ENCODE measurements around the gene TNFAIP8.

Gene TNFAIP8

GRCh38 chr5:119353686-119354366 lies 2.0 kb upstream of the TNFAIP8 start:
- no peak for DNase-seq

GRCh38 chr5:119354537-119355243 lies 1.1 kb upstream of the TNFAIP8 start:
- no peak for DNase-seq

- DNase-seq = no peak
Measured at GRCh38 chr5:119355244-119355638, 578 bp upstream of the TNFAIP8 start.

GRCh38 chr5:119356612-119357188 lies 881 bp downstream of the TNFAIP8 start:
- DNase-seq = no peak

- DNase-seq = no peak
Measured at GRCh38 chr5:119357270-119357669, 1.5 kb downstream of the TNFAIP8 start.

- no peak for DNase-seq
Measured at GRCh38 chr5:119357808-119358529, 2.1 kb downstream of the TNFAIP8 start.

GRCh38 chr5:119358530-119358900 lies 2.7 kb downstream of the TNFAIP8 start:
- no peak for DNase-seq

GRCh38 chr5:119358901-119359603 lies 3.2 kb downstream of the TNFAIP8 start:
- DNase-seq = no peak

- no peak for DNase-seq
Measured at GRCh38 chr5:119359737-119360413, 4.1 kb downstream of the TNFAIP8 start.

GRCh38 chr5:119360905-119361593 lies 5.2 kb downstream of the TNFAIP8 start:
- no peak for DNase-seq

GRCh38 chr5:119361594-119362125 lies 5.8 kb downstream of the TNFAIP8 start:
- DNase-seq = no peak

- no peak for DNase-seq
Measured at GRCh38 chr5:119362714-119363113, 6.9 kb downstream of the TNFAIP8 start.

- DNase-seq = no peak
Measured at GRCh38 chr5:119363271-119363670, 7.5 kb downstream of the TNFAIP8 start.

GRCh38 chr5:119363936-119364335 lies 8.1 kb downstream of the TNFAIP8 start:
- DNase-seq = no peak

- DNase-seq = no peak
Measured at GRCh38 chr5:119365847-119366539, 10.2 kb downstream of the TNFAIP8 start.

GRCh38 chr5:119366540-119366881 lies 10.7 kb downstream of the TNFAIP8 start:
- DNase-seq = no peak

GRCh38 chr5:119367502-119368237 lies 11.9 kb downstream of the TNFAIP8 start:
- no peak for DNase-seq

GRCh38 chr5:119368238-119368630 lies 12.4 kb downstream of the TNFAIP8 start:
- no peak for DNase-seq

GRCh38 chr5:119370486-119370885 lies 14.7 kb downstream of the TNFAIP8 start:
- no peak for DNase-seq

- no peak for DNase-seq
Measured at GRCh38 chr5:119371146-119371545, 15.3 kb downstream of the TNFAIP8 start.

Data from KG1 (cell line).